OCI-LY3 (cell line): ENCODE data around the gene OR7C1.
"Not testable (repeated sequence)": the region's sequence is repeated elsewhere in the genome, so short reads cannot be mapped to it uniquely, and the experiment has no call there.

Experiments
- EZH2phosphoT487 ChIP-seq: fragments of 200-600 bp; shearing (Covaris generic); IDR thresholded peaks from 2 replicates; pipeline ENCODE4 v1.6.1; 2018; ENCODE audit warnings: antibody characterized with exemption, mixed run types, low read depth
- TF ChIP-seq, protein P1 (sequence below): fragments of 200-600, 300-600 bp; sonication (generic); IDR thresholded peaks from 2 replicates; pipeline ENCODE4 v1.5.1; 2014; ENCODE audit warnings: antibody characterized with exemption, low read length, low read depth

DNA sequence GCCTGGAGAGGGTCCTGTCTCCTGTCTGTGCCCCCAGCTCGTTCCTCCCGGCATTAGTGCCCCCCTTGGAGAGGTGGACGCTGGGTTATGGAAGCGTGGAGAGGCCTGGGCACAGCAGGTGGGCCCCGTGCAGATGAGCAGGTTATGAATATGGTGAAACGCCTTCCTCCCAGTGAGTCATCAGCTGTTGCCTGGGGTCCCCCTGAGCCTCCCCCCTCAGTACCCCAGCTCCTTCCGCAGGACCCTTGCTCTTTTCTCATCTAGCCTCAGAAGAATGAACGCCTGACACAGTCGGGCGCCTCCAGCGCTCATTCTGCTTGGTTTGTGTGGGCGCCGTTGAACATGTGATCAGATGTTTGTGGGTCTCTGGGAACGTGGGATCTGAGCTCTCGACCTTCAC, 69.1 kb downstream of the OR7C1 start:
- TF ChIP-seq, protein P1, sequence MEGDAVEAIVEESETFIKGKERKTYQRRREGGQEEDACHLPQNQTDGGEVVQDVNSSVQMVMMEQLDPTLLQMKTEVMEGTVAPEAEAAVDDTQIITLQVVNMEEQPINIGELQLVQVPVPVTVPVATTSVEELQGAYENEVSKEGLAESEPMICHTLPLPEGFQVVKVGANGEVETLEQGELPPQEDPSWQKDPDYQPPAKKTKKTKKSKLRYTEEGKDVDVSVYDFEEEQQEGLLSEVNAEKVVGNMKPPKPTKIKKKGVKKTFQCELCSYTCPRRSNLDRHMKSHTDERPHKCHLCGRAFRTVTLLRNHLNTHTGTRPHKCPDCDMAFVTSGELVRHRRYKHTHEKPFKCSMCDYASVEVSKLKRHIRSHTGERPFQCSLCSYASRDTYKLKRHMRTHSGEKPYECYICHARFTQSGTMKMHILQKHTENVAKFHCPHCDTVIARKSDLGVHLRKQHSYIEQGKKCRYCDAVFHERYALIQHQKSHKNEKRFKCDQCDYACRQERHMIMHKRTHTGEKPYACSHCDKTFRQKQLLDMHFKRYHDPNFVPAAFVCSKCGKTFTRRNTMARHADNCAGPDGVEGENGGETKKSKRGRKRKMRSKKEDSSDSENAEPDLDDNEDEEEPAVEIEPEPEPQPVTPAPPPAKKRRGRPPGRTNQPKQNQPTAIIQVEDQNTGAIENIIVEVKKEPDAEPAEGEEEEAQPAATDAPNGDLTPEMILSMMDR, result not testable (repeated sequence)
- TF ChIP-seq EZH2phosphoT487, result not testable (repeated sequence)
